Fibroblast of skin of left biceps (primary cell): ENCODE data around the gene BDH1.
"Not testable (repeated sequence)": the region's sequence is repeated elsewhere in the genome, so short reads cannot be mapped to it uniquely, and the experiment has no call there.

Experiments used
- DNase-seq, 2 experiments: peaks; one replicate each; pipeline ENCODE4 v3.0.0-alpha.2; 2013; ENCODE audit warnings: low read depth in 2 of 2

BDH1 gene

DNA sequence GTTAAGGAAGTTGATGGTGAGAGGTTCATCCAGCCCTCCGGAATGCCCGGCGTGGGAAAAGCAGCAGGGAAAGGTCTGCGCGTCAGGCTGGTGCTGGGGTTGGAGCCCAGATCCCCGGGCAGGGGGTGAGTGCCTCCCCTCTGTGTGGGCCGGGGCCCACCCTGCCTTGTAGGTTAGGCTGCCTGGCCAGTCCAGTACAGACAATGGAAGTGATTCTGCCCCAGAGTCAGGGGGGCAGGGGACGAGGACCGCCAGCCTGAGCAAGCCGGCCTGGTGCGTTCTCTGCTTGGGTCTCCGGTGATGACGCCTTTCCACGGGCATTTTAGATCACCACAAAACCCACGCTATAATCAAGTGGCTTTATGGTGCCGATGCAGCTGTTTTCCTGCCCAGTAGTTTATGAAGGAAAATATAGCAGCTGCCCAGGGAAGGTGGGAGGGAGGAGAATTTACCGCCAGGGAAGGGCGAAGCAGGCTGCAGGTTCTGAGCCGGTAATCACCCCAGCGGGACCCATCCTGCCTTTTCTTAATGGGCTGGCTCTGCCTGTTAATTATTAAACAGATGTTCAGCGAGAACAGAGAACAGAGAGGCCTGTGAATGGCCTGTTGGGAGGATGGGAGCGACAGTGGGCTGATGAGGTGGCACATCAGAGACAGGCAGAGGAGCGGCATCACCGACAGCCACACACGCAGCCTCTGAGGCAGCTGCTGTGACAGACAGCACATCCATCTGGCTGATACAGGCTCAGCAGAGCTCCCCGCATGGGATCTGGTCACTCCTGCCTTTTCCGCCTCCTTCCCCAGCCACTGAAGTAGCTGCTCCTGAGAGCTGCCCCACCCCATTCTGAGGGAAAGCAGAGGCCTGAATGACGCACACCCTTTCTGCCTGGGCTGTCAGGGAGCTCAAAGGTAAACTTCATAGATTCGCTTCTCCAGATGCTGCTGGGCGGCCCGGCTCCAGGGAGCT lies 35.2 kb downstream of the BDH1 start:
- DNase-seq, result no peak

DNA sequence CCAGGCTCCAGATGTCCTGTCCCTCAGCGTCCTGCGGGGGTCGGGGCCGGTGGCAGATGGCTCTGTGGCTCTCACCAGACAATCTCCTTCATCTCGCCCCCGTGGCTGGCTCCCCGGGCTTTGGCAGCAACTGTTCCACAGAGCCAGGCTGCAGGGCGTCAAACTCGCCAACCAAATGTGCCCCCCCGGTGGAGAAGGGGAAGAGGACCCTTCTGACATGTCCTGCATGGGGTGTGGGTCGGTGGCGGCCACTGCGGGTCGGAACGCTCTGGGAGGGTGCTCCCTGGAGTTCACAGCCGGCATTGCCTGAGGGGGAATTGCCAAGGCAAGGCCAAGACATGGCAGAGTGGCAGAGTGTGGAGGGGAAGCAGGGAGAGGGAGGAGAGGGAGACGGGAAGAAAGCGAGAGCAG lies 36.0 kb downstream of the BDH1 start:
- no peak for DNase-seq

- DNase-seq, result no peak
These were observed 36.8 kb downstream of the BDH1 start for GRCh38 chr3:197518881-197519421.

- not testable (repeated sequence) for DNase-seq
These were observed 37.7 kb downstream of the BDH1 start for GRCh38 chr3:197517922-197518683.

DNA sequence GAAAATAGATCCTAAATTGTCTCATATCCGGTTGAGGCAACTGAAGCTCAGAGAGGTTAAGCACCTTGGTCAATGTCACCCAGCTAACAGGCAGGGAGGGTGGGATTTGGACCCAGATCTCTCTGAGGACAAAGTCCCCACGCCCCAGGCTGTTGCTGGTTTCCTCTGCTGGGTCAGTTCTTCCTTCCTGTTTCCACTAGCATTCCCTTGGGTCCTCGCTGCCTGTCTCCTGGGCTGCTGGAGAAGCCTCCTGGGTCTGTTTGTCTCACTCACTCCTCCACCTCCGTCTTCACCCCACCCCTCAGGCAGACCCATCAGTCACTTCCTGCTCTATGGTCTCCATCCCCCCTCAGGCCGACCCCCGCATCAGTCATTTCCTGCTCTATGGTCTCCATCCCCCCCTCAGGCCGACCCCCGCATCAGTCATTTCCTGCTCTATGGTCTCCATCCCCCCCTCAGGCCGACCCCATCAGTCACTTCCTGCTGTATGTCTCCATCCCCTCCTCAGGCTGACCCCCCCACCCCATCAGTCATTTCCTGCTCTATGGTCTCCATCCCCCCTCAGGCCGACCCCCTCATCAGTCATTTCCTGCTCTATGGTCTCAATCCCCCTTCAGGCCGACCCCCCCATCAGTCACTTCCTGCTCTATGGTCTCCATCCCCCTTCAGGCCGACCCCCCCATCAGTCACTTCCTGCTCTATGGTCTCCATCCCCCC lies 38.7 kb downstream of the BDH1 start:
- not testable (repeated sequence) for DNase-seq

GRCh38 chr3:197516517-197516889 lies 39.3 kb downstream of the BDH1 start:
- peak; percentile 73 to 77 for DNase-seq

DNA sequence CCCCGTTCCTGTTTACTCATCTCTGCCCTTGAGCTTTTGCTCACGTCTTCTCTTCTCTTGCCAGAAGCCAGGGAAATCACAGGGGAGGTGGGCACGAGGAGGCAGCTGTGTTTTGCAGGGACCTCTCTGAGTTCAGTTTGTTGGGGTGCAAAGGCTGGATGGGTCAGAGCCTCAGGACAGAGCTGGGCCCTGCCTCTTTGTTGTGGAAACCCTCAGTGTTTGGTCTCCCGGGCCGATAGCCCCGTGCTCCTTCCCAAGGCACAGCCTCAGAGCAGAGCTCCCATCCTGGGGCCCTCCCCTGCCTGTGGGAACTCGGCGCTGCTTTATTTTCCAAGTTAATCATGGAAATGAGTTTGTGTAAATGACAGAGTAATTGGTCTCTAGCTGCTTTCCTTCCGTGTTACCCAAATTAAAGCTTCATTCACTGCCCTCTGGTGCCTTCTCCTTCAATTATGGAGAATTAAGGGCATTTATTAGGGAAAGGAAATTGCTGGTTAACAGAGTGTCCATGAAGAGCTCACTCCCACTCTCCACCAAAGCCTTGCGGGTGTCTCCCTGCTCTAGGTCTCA lies 40.9 kb downstream of the BDH1 start:
- DNase-seq, result no peak

GRCh38 chr3:197513953-197514785 lies 41.6 kb downstream of the BDH1 start:
- DNase-seq, result no peak

DNA sequence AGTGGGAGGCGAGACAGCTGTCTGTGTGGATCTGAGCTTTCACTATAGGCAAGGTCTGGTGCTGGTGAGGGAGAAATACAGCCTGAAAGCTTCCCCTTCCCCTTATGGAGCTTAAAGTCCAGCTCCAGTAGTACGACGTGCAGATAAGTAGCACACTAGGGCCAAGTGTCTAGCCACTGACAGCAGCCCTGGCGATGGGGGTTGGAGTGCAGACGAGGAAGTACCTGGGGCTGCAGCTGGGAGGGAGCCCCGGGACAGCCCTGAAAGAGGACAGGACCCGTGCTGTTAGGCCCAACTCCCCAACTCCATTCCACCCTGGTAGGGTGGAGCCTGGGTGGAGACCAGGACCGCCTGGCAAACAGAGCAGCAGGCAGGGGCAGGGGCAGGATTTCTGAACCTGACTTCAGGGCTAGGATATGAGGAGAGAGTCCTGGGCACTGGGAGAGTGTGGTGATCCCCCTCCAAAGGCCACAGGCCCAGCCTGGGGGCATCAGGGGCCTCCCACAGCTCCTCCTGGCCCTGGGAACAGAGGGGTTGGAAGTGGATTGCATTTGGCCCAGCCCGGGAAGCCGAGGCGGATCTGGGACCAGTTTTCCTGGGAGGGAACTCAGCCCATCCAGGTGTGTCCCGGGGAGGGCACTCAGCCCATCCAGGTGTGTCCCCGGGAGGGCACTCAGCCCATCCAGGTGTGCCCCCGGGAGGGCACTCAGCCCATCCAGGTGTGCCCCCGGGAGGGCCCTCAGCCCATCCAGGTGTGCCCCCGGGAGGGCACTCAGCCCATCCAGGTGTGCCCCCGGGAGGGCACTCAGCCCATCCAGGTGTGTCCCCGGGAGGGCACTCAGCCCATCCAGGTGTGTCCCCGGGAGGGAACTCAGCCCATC lies 42.8 kb downstream of the BDH1 start:
- DNase-seq, result no peak

DNA sequence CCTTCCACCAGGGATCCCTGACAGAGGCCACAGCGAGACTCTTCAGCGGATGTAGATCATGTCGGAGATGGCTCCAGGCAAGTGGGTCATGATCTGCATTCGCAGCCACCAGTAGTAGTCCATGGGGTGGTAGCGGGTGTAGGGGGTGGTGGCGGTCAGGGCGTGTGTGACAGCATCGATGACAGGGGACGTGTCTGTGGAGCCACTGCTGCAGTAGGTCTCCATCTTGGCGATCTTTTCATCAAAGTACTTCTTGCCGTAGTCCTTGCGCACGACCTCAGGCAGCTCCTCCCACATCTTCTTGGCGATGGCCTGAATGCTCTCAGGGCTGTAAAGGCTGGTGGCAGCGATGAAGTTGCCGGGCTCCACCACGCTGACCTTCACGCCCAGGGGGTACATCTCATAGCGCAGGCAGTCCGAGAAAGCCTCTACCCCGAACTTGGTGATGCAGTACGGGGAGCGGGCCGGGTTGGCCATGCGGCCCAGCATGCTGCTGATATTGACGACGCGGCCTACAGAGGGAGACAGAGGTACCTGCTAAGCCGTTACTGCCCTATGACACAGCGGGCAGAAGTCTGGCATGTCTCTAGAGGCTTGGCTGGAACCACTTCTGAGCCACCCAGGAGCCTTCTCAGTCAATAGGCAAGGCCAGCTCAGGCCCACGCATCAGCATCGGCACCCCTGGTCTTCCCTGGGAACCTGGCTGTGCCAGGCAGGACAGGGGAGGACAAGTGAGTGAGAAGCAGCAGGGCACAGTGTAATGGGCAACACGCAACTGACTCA lies 43.7 kb downstream of the BDH1 start:
- DNase-seq, result no peak

GRCh38 chr3:197511130-197511529 lies 44.6 kb downstream of the BDH1 start:
- no peak for DNase-seq

GRCh38 chr3:197510642-197511018 lies 45.1 kb downstream of the BDH1 start:
- DNase-seq, result no peak

DNA sequence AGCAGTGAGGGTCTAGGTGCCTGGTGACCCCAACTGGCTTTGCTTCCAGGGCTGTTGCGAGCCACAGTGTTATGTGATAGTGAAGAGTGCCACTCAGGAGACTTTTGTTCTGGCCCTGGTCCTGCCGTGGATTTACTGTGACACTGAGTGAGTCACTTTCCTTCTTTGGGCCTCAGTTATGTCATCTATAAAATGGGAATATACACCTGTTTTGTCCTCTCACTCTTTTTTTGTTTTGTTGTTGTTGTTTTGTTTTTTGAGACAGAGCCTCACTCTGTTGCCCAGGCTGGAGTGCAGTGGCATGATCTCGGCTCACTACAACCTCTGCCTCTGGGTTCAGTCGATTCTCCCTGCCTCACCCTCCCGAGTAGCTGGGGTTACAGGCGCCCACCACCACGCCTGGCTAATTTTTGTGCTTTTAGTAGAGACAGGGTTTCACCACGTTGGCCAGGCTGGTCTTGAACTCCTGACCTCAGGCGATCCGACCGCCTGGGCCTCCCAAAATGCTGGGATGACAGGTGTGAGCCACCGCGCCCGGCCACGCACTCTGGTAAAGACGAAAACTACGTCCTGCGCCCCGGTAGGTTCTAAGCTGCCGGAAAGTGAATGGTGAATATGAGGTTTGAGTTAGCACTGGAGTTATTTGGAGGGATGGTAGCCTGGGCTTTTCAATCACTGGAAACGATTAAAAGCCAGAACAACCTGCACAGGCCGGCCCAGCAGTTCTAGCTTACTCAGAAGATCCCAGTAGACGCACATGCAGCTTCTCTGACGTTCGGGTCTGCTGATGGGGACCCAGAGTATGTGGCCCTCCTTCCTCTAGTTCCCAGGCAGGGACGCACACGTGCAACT lies 46.6 kb downstream of the BDH1 start:
- no peak for DNase-seq

GRCh38 chr3:197508461-197508860 lies 47.3 kb downstream of the BDH1 start:
- no peak for DNase-seq

- no peak for DNase-seq
These were observed 47.7 kb downstream of the BDH1 start for GRCh38 chr3:197508051-197508451.

DNA sequence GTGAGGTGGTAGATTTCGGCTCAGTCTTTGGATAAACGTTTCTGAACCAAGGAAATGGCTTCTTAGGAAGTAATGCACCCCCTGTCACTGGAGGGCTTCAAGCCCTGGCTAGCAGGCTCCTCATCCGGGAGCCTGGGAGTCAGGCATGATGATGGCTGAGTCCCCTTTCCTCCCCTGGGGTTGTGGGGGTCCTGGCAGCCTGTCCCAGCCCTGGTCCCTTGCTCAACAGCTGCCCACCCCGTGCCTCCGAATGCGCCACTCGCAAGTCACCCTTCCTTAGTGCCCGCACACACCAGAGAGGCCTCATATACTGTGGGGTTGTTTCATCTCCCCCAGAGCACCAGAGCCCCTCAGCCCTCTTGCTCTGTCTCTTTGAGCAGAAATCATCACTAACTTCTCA lies 48.2 kb downstream of the BDH1 start:
- no peak for DNase-seq

- no peak for DNase-seq
These were observed 48.7 kb downstream of the BDH1 start for GRCh38 chr3:197507081-197507480.
